ENCODE data around the gene SIPA1L3.

The SIPA1L3 gene

DNA sequence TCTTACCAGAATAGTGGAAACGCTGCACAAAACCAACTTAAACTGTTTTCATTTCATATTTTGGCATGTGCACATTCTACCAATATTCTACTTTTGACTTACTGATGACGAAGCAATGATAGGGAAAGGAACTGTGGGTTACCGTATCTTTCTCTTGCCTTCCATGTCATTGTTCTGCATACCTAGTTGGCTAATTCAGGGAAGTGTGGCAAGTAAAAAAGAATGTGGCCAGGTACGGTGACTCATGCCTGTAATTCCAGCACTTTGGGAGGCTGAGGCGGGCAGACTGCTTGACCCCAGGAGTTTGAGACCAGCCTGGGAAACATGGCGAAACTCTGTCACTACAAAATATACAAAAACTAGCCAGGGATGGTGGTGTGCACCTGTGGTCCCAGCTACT, 108.2 kb downstream of the SIPA1L3 start:
- no peaks in the 10 kb centered on the region for H4K20me1 ChIP-seq (ENCODE audit: insufficient read depth)
- no peak overlapping the region for H3K27ac ChIP-seq

DNA sequence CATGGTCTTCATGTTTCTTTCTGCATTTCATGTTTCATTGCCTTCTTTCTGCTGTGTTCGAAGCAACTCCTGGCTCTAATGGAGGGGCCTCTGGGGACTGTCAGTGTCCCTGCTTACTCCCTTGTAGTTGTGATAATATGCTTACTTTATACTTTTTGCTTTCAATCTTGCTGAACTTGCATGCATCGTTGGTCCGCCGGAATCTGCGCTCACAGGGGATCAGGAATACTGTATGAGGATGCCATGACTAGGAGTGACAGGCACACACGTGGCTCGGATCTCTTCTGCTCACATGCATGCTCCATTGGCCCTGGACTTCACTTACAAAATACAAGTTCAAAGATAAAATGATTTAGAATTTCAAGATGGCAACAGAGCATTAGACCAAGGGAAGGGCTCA, 108.8 kb downstream of the SIPA1L3 start:
- Histone ChIP-seq H2AFZ (ENCODE audit: low read depth) (no peak overlapping the region), H3K79me2 (ENCODE audit: insufficient read depth, low read depth) (no peaks in the 10 kb centered on the region), H3K4me1 (ENCODE audit: low read depth, poor library complexity, severe bottlenecking) (no peaks in the 10 kb centered on the region), H3K4me3 (IDR thresholded peaks at IDR 0.05; ENCODE audit: insufficient read depth, low read depth, low read length) (no peak overlapping the region), H3K4me2 (no peak overlapping the region), H3K9ac (no peak overlapping the region), H3K36me3 (ENCODE audit: insufficient read depth) (no peaks in the 10 kb centered on the region), H4K20me1 (ENCODE audit: insufficient read depth) (no peaks in the 10 kb centered on the region), H3K27ac (no peak overlapping the region), H3K27me3 (ENCODE audit: insufficient read depth, low read depth) (no peaks in the 10 kb centered on the region)
- TF ChIP-seq, protein P1, sequence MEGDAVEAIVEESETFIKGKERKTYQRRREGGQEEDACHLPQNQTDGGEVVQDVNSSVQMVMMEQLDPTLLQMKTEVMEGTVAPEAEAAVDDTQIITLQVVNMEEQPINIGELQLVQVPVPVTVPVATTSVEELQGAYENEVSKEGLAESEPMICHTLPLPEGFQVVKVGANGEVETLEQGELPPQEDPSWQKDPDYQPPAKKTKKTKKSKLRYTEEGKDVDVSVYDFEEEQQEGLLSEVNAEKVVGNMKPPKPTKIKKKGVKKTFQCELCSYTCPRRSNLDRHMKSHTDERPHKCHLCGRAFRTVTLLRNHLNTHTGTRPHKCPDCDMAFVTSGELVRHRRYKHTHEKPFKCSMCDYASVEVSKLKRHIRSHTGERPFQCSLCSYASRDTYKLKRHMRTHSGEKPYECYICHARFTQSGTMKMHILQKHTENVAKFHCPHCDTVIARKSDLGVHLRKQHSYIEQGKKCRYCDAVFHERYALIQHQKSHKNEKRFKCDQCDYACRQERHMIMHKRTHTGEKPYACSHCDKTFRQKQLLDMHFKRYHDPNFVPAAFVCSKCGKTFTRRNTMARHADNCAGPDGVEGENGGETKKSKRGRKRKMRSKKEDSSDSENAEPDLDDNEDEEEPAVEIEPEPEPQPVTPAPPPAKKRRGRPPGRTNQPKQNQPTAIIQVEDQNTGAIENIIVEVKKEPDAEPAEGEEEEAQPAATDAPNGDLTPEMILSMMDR (conservative IDR thresholded peaks at IDR 0.05; ENCODE audit: low read depth, low read length) = no peak

More for the DNA sequence above, 108.2 kb downstream of the SIPA1L3 start:
- no peak overlapping the region for H3K4me2 ChIP-seq
- TF ChIP-seq, protein P1 (conservative IDR thresholded peaks at IDR 0.05; ENCODE audit: low read depth, low read length) = no peak
- no peaks in the 10 kb centered on the region for H3K36me3 ChIP-seq (ENCODE audit: insufficient read depth)
- no peaks in the 10 kb centered on the region for H3K79me2 ChIP-seq (ENCODE audit: insufficient read depth, low read depth)
- no peak overlapping the region for H3K4me3 ChIP-seq (IDR thresholded peaks at IDR 0.05; ENCODE audit: insufficient read depth, low read depth, low read length)
- no peak overlapping the region for H3K9ac ChIP-seq
- no peak overlapping the region for H2AFZ ChIP-seq (ENCODE audit: low read depth)
- no peaks in the 10 kb centered on the region for H3K4me1 ChIP-seq (ENCODE audit: low read depth, poor library complexity, severe bottlenecking)
- no peaks in the 10 kb centered on the region for H3K27me3 ChIP-seq (ENCODE audit: insufficient read depth, low read depth)

DNA sequence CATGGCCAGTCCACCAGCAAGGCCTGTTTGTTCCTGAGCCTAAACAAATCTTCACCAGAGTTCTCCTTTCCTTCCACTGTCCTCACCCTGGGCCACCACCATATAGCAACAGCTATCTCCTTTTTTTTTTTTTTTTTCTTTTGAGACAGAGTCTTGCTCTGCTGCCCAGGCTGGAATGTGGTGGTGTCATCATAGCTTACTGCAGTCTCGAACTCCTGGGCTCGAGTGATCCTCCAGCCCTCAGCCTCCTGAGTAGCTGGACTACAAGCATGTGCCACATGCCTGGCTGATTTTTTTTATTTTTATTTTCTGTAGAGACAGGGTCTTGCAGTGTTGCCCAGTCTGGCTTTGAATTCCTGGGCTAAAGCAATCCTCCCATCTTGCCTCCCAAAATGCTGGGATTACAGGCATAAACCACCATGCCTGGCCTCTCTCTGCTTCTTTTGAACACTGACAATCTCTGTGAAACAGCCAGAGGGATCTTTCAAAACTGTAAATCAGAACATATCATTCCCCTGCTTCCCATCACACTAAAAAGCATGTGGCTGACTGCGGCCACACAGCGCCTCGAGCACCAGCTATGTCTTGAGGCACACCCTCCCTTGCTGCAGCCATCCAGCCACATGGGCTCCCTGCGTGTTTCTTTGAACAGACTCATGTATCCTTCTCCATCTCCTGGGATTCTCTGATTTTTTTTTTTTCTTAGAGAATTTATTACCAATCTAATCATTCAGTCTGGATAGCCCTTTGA, 110.6 kb downstream of the SIPA1L3 start:
- Histone ChIP-seq H3K4me2 (no peak overlapping the region), H3K27ac (no peak overlapping the region), H3K27me3 (ENCODE audit: insufficient read depth, low read depth) (no peaks in the 10 kb centered on the region), H4K20me1 (ENCODE audit: insufficient read depth) (no peaks in the 10 kb centered on the region), H3K4me3 (IDR thresholded peaks at IDR 0.05; ENCODE audit: insufficient read depth, low read depth, low read length) (no peak overlapping the region), H2AFZ (ENCODE audit: low read depth) (no peak overlapping the region), H3K36me3 (ENCODE audit: insufficient read depth) (no peaks in the 10 kb centered on the region), H3K9ac (no peak overlapping the region), H3K4me1 (ENCODE audit: low read depth, poor library complexity, severe bottlenecking) (no peaks in the 10 kb centered on the region), H3K79me2 (ENCODE audit: insufficient read depth, low read depth) (no peaks in the 10 kb centered on the region)
- TF ChIP-seq, protein P1 (conservative IDR thresholded peaks at IDR 0.05; ENCODE audit: low read depth, low read length) = no peak

DNA sequence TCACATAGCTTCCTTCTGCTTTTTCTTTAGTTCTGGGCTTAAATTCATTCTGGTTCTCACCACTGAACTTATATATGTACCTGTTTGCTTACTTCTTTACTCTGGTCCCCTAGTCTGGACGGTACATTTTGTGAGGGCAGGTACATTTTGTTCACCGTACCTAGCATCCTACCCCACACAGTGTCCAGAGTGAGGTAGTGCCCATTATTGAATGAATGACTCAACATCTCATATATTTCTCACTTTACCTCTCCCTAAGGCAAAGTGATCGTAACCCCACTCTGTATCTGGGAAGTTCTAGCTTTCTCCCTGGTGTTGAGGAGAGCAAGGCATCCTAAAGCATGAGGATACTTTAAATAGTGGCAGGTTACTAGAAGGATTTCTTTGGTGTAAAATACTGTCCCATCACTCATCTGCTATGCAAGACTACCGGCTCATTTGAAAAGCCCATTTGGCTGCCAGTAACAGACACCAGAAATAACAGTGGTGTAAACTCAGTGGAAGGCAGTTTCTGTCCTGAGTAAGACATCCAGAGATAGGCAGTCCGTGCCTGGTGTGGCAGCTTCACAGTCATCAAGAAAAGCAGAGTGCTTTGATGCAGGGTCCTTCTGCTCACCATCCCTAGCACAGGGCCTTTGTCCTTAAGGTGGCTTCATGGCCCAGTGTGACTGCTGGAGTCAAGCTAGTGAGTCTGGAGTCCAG, 111.8 kb downstream of the SIPA1L3 start:
- Histone ChIP-seq H3K27ac (no peak overlapping the region), H3K4me1 (ENCODE audit: low read depth, poor library complexity, severe bottlenecking) (no peaks in the 10 kb centered on the region), H2AFZ (ENCODE audit: low read depth) (no peak overlapping the region), H4K20me1 (ENCODE audit: insufficient read depth) (no peaks in the 10 kb centered on the region), H3K9ac (no peak overlapping the region), H3K36me3 (ENCODE audit: insufficient read depth) (no peaks in the 10 kb centered on the region), H3K27me3 (ENCODE audit: insufficient read depth, low read depth) (no peaks in the 10 kb centered on the region), H3K4me3 (IDR thresholded peaks at IDR 0.05; ENCODE audit: insufficient read depth, low read depth, low read length) (no peak overlapping the region), H3K79me2 (ENCODE audit: insufficient read depth, low read depth) (no peaks in the 10 kb centered on the region), H3K4me2 (no peak overlapping the region)
- TF ChIP-seq, protein P1 (conservative IDR thresholded peaks at IDR 0.05; ENCODE audit: low read depth, low read length) = no peak

Measured in KMS-11 (cell line).